ENCODE data around the gene MYL3. TPM values are rescaled to one million over a fixed set of nuclear protein-coding genes. Genes with fewer than 3 reads are reported as not detected.
A peak's percentile ranks its signal among the peaks of the same experiment; 100 is the strongest.

Gene MYL3
- total and polyA plus RNA-seq, 5 donors from 2014 or later, result not detected

GRCh38 chr3:46902188-46902631 lies 39.0 kb upstream of the MYL3 start:
- peaks cover 16% of the 10 kb centered on the region for H3K27me3 Mint-ChIP-seq
- H3K9me3 Mint-ChIP-seq, result no peaks in the 10 kb centered on the region
- no peaks in the 10 kb centered on the region for H3K9me3 ChIP-seq (ENCODE audit: control insufficient read depth in 2 of 2, low read length in 2 of 2)
- H3K27me3 ChIP-seq (ENCODE audit: control insufficient read depth, insufficient read depth, low read length), result peaks cover 2% of the 10 kb centered on the region
- no peaks in the 10 kb centered on the region for H3K36me3 Mint-ChIP-seq
- no peaks in the 10 kb centered on the region for H3K36me3 ChIP-seq (ENCODE audit: control insufficient read depth, insufficient read depth, low read length)
- no peak overlapping the region for H3K4me3 Mint-ChIP-seq
- H3K27ac ChIP-seq (ENCODE audit: insufficient read depth, low read length, poor library complexity, severe bottlenecking), result no peak overlapping the region
- H3K4me1 ChIP-seq (ENCODE audit: control insufficient read depth, insufficient read depth, low read length, poor library complexity, severe bottlenecking), result peaks cover 7% of the 10 kb centered on the region
- DNase-seq, result no peak
- no peak overlapping the region for H3K4me3 ChIP-seq (ENCODE audit: low read depth, low read length)
- H3K4me1 Mint-ChIP-seq, result peaks cover 0 to 7% (median 0%) of the 10 kb centered on the region in 4 donors
- no peak overlapping the region for H3K27ac Mint-ChIP-seq
- no peak for ATAC-seq (ENCODE audit: low read depth in 2 of 2)

- Histone ChIP-seq H3K27ac (ENCODE audit: insufficient read depth, low read length, poor library complexity, severe bottlenecking) (no peak overlapping the region), H3K4me3 (ENCODE audit: low read depth, low read length) (no peak overlapping the region), H3K27me3 (ENCODE audit: control insufficient read depth, insufficient read depth, low read length) (peaks cover 2% of the 10 kb centered on the region), H3K36me3 (ENCODE audit: control insufficient read depth, insufficient read depth, low read length) (no peaks in the 10 kb centered on the region), H3K4me1 (ENCODE audit: control insufficient read depth, insufficient read depth, low read length, poor library complexity, severe bottlenecking) (peaks cover 7% of the 10 kb centered on the region), H3K9me3 (ENCODE audit: control insufficient read depth in 2 of 2, low read length in 2 of 2) (no peaks in the 10 kb centered on the region)
- Mint-ChIP-seq H3K4me1 (peaks cover 0 to 7% (median 0%) of the 10 kb centered on the region in 4 donors), H3K4me3 (no peak overlapping the region), H3K27ac (no peak overlapping the region), H3K27me3 (peaks cover 20% of the 10 kb centered on the region), H3K9me3 (no peaks in the 10 kb centered on the region), H3K36me3 (no peaks in the 10 kb centered on the region)
- DNase-seq (no peak), ATAC-seq (ENCODE audit: low read depth in 2 of 2) (no peak)
Observed at GRCh38 chr3:46901591-46902187, 38.4 kb upstream of the MYL3 start.

- Mint-ChIP-seq H3K27ac (no peak overlapping the region), H3K4me1 (peaks cover 0 to 7% (median 0%) of the 10 kb centered on the region in 4 donors), H3K4me3 (no peak overlapping the region), H3K9me3 (no peaks in the 10 kb centered on the region), H3K27me3 (peaks cover 23% of the 10 kb centered on the region), H3K36me3 (no peaks in the 10 kb centered on the region)
- H3K4me1 ChIP-seq (ENCODE audit: control insufficient read depth, insufficient read depth, low read length, poor library complexity, severe bottlenecking), result peaks cover 7% of the 10 kb centered on the region
- H3K36me3 ChIP-seq (ENCODE audit: control insufficient read depth, insufficient read depth, low read length), result no peaks in the 10 kb centered on the region
- H3K9me3 ChIP-seq (ENCODE audit: control insufficient read depth in 2 of 2, low read length in 2 of 2), result no peaks in the 10 kb centered on the region
- no peak for DNase-seq
- no peak overlapping the region for H3K27ac ChIP-seq (ENCODE audit: insufficient read depth, low read length, poor library complexity, severe bottlenecking)
- no peak overlapping the region for H3K4me3 ChIP-seq (ENCODE audit: low read depth, low read length)
- H3K27me3 ChIP-seq (ENCODE audit: control insufficient read depth, insufficient read depth, low read length), result peaks cover 2% of the 10 kb centered on the region
- no peak for ATAC-seq (ENCODE audit: low read depth in 2 of 2)
Observed at GRCh38 chr3:46901061-46901460, 37.8 kb upstream of the MYL3 start.

GRCh38 chr3:46900356-46900755 lies 37.1 kb upstream of the MYL3 start:
- Histone ChIP-seq H3K27me3 (ENCODE audit: control insufficient read depth, insufficient read depth, low read length) (peaks cover 2% of the 10 kb centered on the region), H3K4me1 (ENCODE audit: control insufficient read depth, insufficient read depth, low read length, poor library complexity, severe bottlenecking) (peaks cover 7% of the 10 kb centered on the region), H3K9me3 (ENCODE audit: control insufficient read depth in 2 of 2, low read length in 2 of 2) (no peaks in the 10 kb centered on the region), H3K36me3 (ENCODE audit: control insufficient read depth, insufficient read depth, low read length) (no peaks in the 10 kb centered on the region), H3K27ac (ENCODE audit: insufficient read depth, low read length, poor library complexity, severe bottlenecking) (no peak overlapping the region), H3K4me3 (ENCODE audit: low read depth, low read length) (no peak overlapping the region)
- DNase-seq, result no peak
- H3K4me1 Mint-ChIP-seq, result peaks cover 0 to 7% (median under 1%) of the 10 kb centered on the region in 4 donors
- no peak overlapping the region for H3K27ac Mint-ChIP-seq
- peaks cover 30% of the 10 kb centered on the region for H3K27me3 Mint-ChIP-seq
- H3K4me3 Mint-ChIP-seq, result no peak overlapping the region
- H3K9me3 Mint-ChIP-seq, result no peaks in the 10 kb centered on the region
- ATAC-seq (ENCODE audit: low read depth in 2 of 2), result no peak
- H3K36me3 Mint-ChIP-seq, result no peaks in the 10 kb centered on the region

- ATAC-seq (ENCODE audit: low read depth in 2 of 2) (no peak), DNase-seq (no peak)
- H3K36me3 ChIP-seq (ENCODE audit: control insufficient read depth, insufficient read depth, low read length), result no peaks in the 10 kb centered on the region
- no peak overlapping the region for H3K4me3 ChIP-seq (ENCODE audit: low read depth, low read length)
- H3K27ac ChIP-seq (ENCODE audit: insufficient read depth, low read length, poor library complexity, severe bottlenecking), result no peak overlapping the region
- peaks cover 0 to 1% (median 0%) of the 10 kb centered on the region in 7 donors for H3K9me3 Mint-ChIP-seq
- H3K4me3 Mint-ChIP-seq, result no peak overlapping the region
- H3K27me3 ChIP-seq (ENCODE audit: control insufficient read depth, insufficient read depth, low read length), result peaks cover 2% of the 10 kb centered on the region
- peaks cover 7% of the 10 kb centered on the region for H3K4me1 ChIP-seq (ENCODE audit: control insufficient read depth, insufficient read depth, low read length, poor library complexity, severe bottlenecking)
- H3K36me3 Mint-ChIP-seq, result no peaks in the 10 kb centered on the region
- H3K27ac Mint-ChIP-seq, result no peak overlapping the region
- peaks cover 34% of the 10 kb centered on the region for H3K27me3 Mint-ChIP-seq
- no peaks in the 10 kb centered on the region for H3K9me3 ChIP-seq (ENCODE audit: control insufficient read depth in 2 of 2, low read length in 2 of 2)
- H3K4me1 Mint-ChIP-seq, result peaks cover 0 to 10% (median 4%) of the 10 kb centered on the region in 4 donors
Observed at GRCh38 chr3:46900007-46900292, 36.7 kb upstream of the MYL3 start.

GRCh38 chr3:46899151-46900006 lies 36.1 kb upstream of the MYL3 start:
- Mint-ChIP-seq H3K4me1 (peaks cover 0 to 10% (median 4%) of the 10 kb centered on the region in 4 donors), H3K4me3 (peak overlapping the region in 1 of 4 donors; percentile 59), H3K36me3 (no peaks in the 10 kb centered on the region), H3K27ac (no peak overlapping the region), H3K9me3 (peaks cover 0 to 3% (median 0%) of the 10 kb centered on the region in 7 donors), H3K27me3 (peaks cover 36% of the 10 kb centered on the region)
- no peak overlapping the region for H3K27ac ChIP-seq (ENCODE audit: insufficient read depth, low read length, poor library complexity, severe bottlenecking)
- no peak for ATAC-seq (ENCODE audit: low read depth in 2 of 2)
- DNase-seq, result no peak
- peaks cover 7% of the 10 kb centered on the region for H3K4me1 ChIP-seq (ENCODE audit: control insufficient read depth, insufficient read depth, low read length, poor library complexity, severe bottlenecking)
- H3K9me3 ChIP-seq (ENCODE audit: control insufficient read depth in 2 of 2, low read length in 2 of 2), result no peaks in the 10 kb centered on the region
- peaks cover 2% of the 10 kb centered on the region for H3K27me3 ChIP-seq (ENCODE audit: control insufficient read depth, insufficient read depth, low read length)
- H3K36me3 ChIP-seq (ENCODE audit: control insufficient read depth, insufficient read depth, low read length), result no peaks in the 10 kb centered on the region
- no peak overlapping the region for H3K4me3 ChIP-seq (ENCODE audit: low read depth, low read length)

- DNase-seq, result peak in 1 of 3 donors; percentile 16
- Mint-ChIP-seq H3K36me3 (no peaks in the 10 kb centered on the region), H3K4me3 (peak overlapping the region in 1 of 4 donors; percentile 59)
Observed at GRCh38 chr3:46898321-46899150, 35.3 kb upstream of the MYL3 start.

More at GRCh38 chr3:46898321-46899150, 35.3 kb upstream of the MYL3 start:
- Mint-ChIP-seq H3K4me1 (peaks cover 0 to 10% (median 4%) of the 10 kb centered on the region in 4 donors), H3K27ac (peak overlapping the region in 1 of 3 donors; percentile 80), H3K9me3 (peaks cover 0 to 3% (median 0%) of the 10 kb centered on the region in 7 donors), H3K27me3 (peaks cover 45% of the 10 kb centered on the region)
- peaks cover 7% of the 10 kb centered on the region for H3K4me1 ChIP-seq (ENCODE audit: control insufficient read depth, insufficient read depth, low read length, poor library complexity, severe bottlenecking)
- peaks cover 2% of the 10 kb centered on the region for H3K27me3 ChIP-seq (ENCODE audit: control insufficient read depth, insufficient read depth, low read length)
- ATAC-seq (ENCODE audit: low read depth in 2 of 2), result no peak
- H3K9me3 ChIP-seq (ENCODE audit: control insufficient read depth in 2 of 2, low read length in 2 of 2), result no peaks in the 10 kb centered on the region
- no peak overlapping the region for H3K4me3 ChIP-seq (ENCODE audit: low read depth, low read length)
- H3K27ac ChIP-seq (ENCODE audit: insufficient read depth, low read length, poor library complexity, severe bottlenecking), result no peak overlapping the region
- no peaks in the 10 kb centered on the region for H3K36me3 ChIP-seq (ENCODE audit: control insufficient read depth, insufficient read depth, low read length)
